Suppressor macrophage treated with lipopolysaccharide for 1 hour (primary cell): ENCODE measurements around the gene GRIN2D.
A peak's percentile ranks its signal among the peaks of the same experiment; 100 is the strongest.
"Not testable (repeated sequence)": the region's sequence is repeated elsewhere in the genome, so short reads cannot be mapped to it uniquely, and the experiment has no call there.

Experiments
- DNase-seq, 3 donors: peaks; one replicate each; pipeline ENCODE4 v3.0.0-alpha.2; 2020 to 2022

GRIN2D gene

GRCh38 chr19:48372904-48373303, 20.6 kb upstream of the GRIN2D start:
- DNase-seq = no peak

- no peak for DNase-seq
These were observed 19.9 kb upstream of the GRIN2D start for GRCh38 chr19:48373567-48373966.

GRCh38 chr19:48378194-48378570, 15.3 kb upstream of the GRIN2D start:
- no peak for DNase-seq

- DNase-seq = no peak
These were observed 14.4 kb upstream of the GRIN2D start for GRCh38 chr19:48379058-48379457.

- DNase-seq = no peak
These were observed 12.1 kb upstream of the GRIN2D start for GRCh38 chr19:48381178-48381950.

GRCh38 chr19:48382286-48382685, 11.2 kb upstream of the GRIN2D start:
- peak in 1 of 3 donors; percentile 54 for DNase-seq

GRCh38 chr19:48385461-48386087, 7.9 kb upstream of the GRIN2D start:
- DNase-seq = no peak

GRCh38 chr19:48386981-48387380, 6.5 kb upstream of the GRIN2D start:
- DNase-seq = no peak

- peak; percentile 68 to 87 (median 74) for DNase-seq
These were observed 3.0 kb upstream of the GRIN2D start for GRCh38 chr19:48390188-48391099.

- DNase-seq = peak; percentile 76 to 94 (median 86)
These were observed 2.1 kb upstream of the GRIN2D start, which contains the start of gene KDELR1 for GRCh38 chr19:48391100-48392005. Gene KDELR1 (minus strand): TSS chr19:48391551. CDS start chr19:48391358, 193 bp downstream.

- DNase-seq = not testable (repeated sequence)
These were observed 1.5 kb upstream of the GRIN2D start for GRCh38 chr19:48392006-48392344.

GRCh38 chr19:48392860-48393558, 459 bp upstream of the GRIN2D start:
- DNase-seq = no peak

GRCh38 chr19:48394331-48395169, 1.1 kb downstream of the GRIN2D start:
- DNase-seq = no peak

- DNase-seq = no peak
These were observed 1.6 kb downstream of the GRIN2D start for GRCh38 chr19:48395170-48395455.

- no peak for DNase-seq
These were observed 2.0 kb downstream of the GRIN2D start for GRCh38 chr19:48395499-48395898.

- DNase-seq = no peak
These were observed 2.8 kb downstream of the GRIN2D start for GRCh38 chr19:48396016-48396823.

- DNase-seq = no peak
These were observed 3.3 kb downstream of the GRIN2D start for GRCh38 chr19:48396824-48397176.

GRCh38 chr19:48397263-48398101, 4.0 kb downstream of the GRIN2D start:
- DNase-seq = no peak

GRCh38 chr19:48398102-48398374, 4.6 kb downstream of the GRIN2D start:
- no peak for DNase-seq
